ENCODE measurements around the gene OPHN1.
"Not testable (repeated sequence)": the region's sequence is repeated elsewhere in the genome, so short reads cannot be mapped to it uniquely, and the experiment has no call there.

Gene OPHN1

DNA sequence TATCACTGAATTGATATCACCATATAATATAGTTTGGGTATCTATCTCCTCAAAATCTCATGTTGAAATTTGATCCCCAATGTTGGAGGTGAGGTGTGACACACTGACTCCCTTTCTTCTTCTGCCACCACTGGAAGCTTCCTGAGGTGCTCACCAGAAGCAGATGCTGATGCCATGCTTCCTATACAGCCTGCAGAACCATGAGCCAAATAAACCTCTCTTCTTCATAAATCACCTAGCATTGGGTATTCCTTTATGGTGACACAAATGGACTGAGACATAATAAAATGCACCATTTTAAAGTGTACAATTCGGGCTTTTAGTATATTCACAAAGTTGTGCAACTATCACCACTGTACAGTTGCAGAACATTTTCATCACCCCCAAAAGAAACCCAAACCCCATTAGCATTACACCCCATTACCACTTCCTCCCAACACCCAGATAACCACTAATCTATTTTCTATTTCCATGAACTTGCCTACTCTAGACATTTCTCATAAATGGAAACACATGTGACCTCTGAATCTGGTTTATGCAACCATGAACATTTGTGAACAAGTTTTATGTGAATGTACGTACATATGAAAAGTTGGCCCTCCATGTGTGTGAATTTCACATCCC, 148.9 kb downstream of the OPHN1 start:
- ChIA-PET CTCF (no interaction called here), POLR2A (ENCODE audit: low non-redundant PET) (no interaction called here)

DNA sequence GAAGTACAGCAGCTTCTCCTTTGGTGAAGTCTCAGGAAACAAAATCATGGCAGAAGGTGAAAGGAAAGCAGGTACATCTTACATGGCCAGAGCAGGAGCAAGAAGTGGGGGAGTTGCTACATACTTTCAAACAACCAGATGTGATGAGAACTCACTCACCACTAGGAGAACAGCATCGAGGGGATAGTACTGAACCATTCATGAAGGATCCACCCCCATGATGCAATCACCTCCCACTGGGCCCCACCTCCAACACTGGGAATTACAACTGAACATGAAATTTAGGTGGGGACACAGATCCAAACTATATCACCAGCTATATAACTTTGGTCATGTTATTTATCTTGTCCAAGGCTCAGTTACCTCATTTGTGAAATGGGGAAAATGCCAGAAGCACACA, 159.4 kb downstream of the OPHN1 start:
- CTCF ChIA-PET, result no interaction called here

More for the DNA sequence above, 148.9 kb downstream of the OPHN1 start:
- H3K27ac ChIP-seq, result no peak overlapping the region
- no peak for DNase-seq (ENCODE audit: low spot score)
- TF ChIP-seq, protein P1, sequence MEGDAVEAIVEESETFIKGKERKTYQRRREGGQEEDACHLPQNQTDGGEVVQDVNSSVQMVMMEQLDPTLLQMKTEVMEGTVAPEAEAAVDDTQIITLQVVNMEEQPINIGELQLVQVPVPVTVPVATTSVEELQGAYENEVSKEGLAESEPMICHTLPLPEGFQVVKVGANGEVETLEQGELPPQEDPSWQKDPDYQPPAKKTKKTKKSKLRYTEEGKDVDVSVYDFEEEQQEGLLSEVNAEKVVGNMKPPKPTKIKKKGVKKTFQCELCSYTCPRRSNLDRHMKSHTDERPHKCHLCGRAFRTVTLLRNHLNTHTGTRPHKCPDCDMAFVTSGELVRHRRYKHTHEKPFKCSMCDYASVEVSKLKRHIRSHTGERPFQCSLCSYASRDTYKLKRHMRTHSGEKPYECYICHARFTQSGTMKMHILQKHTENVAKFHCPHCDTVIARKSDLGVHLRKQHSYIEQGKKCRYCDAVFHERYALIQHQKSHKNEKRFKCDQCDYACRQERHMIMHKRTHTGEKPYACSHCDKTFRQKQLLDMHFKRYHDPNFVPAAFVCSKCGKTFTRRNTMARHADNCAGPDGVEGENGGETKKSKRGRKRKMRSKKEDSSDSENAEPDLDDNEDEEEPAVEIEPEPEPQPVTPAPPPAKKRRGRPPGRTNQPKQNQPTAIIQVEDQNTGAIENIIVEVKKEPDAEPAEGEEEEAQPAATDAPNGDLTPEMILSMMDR (conservative IDR thresholded peaks at IDR 0.05; ENCODE audit: low read depth), result no peak

DNA sequence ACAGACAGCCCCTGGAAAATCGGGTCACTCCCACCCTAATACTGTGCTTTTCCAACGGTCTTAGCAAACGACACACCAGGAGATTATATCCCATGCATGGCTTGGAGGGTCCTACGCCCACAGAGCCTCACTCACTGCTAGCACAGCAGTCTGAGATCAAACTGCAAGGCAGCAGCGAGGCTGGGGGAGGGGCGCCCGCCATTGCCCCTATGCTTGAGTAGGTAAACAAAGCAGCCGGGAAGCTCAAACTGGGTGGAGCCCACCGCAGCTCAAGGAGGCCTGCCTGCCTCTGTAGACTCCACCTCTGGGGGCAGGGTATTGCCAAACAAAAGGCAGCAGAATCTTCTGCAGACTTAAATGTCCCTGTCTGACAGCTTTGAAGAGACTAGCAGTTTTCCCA, 168.5 kb downstream of the OPHN1 start:
- CTCF ChIA-PET; H3K27ac ChIP-seq; POLR2A ChIA-PET (ENCODE audit: low non-redundant PET); DNase-seq (ENCODE audit: low spot score): not testable (repeated sequence)

More for the DNA sequence above, 159.4 kb downstream of the OPHN1 start:
- TF ChIP-seq, protein P1 (conservative IDR thresholded peaks at IDR 0.05; ENCODE audit: low read depth), result no peak
- POLR2A ChIA-PET (ENCODE audit: low non-redundant PET), result no interaction called here
- no peak for DNase-seq (ENCODE audit: low spot score)
- no peak overlapping the region for H3K27ac ChIP-seq

DNA sequence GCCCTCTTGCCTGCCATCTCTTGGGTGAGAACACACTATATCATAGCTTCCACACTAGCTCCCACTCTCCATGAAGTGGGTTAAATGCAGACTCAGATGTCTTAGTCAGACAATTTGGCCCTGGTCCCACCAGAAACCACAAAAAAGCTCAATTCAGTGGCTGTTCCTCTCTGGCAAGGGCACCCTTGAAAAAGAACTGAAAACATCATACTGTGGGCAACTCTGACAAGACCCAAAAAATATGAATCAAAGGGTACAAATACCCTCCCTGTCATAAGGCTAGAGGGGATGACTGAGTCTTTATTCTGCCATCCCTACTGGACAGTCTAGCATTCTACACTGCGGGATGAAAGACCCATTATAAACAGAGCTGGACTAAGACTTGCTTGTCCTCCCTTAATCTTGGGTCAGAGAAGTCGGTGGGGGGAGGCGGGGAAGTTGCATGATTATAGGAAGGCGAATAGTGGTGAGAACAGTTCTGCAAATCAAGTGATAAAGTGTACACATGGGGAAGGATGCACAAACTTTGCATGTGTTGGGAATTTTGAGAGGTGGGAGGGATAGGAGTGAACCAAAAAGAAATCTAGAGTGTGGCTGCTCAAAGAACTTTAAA, 172.1 kb downstream of the OPHN1 start:
- POLR2A ChIA-PET (ENCODE audit: low non-redundant PET), result no interaction called here
- no peak for DNase-seq (ENCODE audit: low spot score)

DNA sequence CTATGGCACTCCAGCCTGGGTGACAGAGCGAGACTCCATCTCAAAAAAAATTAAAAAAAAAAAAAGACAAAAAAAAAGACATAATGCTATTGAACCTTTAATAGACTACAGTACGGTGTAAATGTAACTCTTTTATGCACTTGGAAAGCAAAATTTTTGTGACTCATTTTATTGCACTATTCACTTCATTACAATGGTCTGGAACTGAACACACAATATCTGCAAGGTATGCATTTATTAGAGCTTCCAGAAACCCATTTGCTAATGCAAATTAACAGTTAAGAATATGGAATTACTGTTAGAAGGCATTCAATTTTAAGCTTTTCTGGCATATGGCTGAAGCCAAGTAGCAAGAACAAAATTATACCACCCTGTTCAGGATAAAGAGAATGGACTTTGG, 176.3 kb downstream of the OPHN1 start:
- no peak overlapping the region for H3K27ac ChIP-seq
- DNase-seq (ENCODE audit: low spot score), result no peak
- ChIA-PET CTCF (no interaction called here), POLR2A (ENCODE audit: low non-redundant PET) (no interaction called here)
- TF ChIP-seq, protein P1 (conservative IDR thresholded peaks at IDR 0.05; ENCODE audit: low read depth), result no peak

More for the DNA sequence above, 172.1 kb downstream of the OPHN1 start:
- no peak overlapping the region for H3K27ac ChIP-seq
- CTCF ChIA-PET, result no interaction called here
- TF ChIP-seq, protein P1 (conservative IDR thresholded peaks at IDR 0.05; ENCODE audit: low read depth), result no peak

DNA sequence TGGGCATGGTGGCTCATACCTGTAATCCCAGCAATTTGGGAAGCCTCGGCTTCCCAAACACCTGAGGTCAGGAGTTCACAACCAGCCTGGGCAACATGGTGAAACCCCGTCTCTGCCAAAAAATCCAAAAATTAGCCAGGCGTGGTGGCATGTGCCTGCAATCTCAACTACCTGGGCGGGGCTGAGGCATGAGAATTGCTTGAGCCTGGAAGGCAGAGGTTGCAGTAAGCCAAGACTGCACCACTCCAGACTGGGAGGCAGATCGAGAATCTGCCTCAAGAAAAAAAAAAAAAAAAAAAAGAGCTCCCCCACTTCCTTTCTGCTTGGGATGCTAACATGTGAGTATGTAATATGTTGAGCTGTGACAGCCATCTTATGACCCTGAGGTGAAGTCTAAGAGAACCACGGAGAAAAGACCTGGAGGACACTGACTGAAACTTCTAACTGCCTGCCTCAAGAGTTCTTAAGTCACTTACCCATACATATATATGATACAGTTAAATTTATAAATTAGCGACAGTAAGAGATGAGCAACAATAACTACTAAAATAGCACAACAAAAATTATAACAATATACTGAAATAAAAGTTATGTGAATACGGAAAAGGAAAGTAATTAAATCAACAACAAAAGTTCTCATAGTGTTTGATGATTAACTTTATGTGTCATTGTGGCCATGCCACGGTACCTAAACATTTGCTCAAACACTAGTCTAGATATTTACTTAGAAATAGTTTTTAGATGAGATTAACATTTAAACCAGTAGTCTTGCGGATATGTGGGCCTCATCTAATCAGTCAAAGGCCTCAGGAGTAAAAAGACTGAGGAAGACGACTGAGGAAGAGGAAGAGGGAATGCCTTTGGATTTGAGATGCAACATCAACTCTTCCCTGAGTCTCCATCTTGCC, 178.3 kb downstream of the OPHN1 start:
- H3K27ac ChIP-seq, result no peak overlapping the region
- POLR2A ChIA-PET (ENCODE audit: low non-redundant PET), result no interaction called here
- TF ChIP-seq, protein P1 (conservative IDR thresholded peaks at IDR 0.05; ENCODE audit: low read depth), result no peak
- CTCF ChIA-PET, result interaction anchor here (0.6 kb wide), 1 partner anchor 11 kb away, joined by 3 read pairs; no protein-coding TSS in a partner anchor
- no peak for DNase-seq (ENCODE audit: low spot score)

Data from RWPE1 (cell line).